PFSK-1 (cell line): Measurements from ENCODE around the gene MAP2K7.

Source experiments
- FOXP2 ChIP-seq: optimal IDR thresholded peaks from 2 replicates; pipeline ENCODE3; 2011; ENCODE audit warnings: borderline replicate concordance, control low read depth, inconsistent platforms; ENCODE audit not compliant: insufficient read depth; ENCODE audit errors: extremely low read length, extremely low read depth
- POLR2AphosphoS5 ChIP-seq: IDR thresholded peaks from 2 replicates; pipeline ENCODE4 v1.6.1; 2012; ENCODE audit warnings: low read depth, mild to moderate bottlenecking, control low read depth, low read length, moderate library complexity
- REST ChIP-seq, 2 experiments: IDR thresholded peaks; 2 replicates each; pipeline versions ENCODE4 v1.6.1 to v1.8.0; 2011 to 2012; ENCODE audit warnings: low read depth in 2 of 2, low read length in 2 of 2, control low read depth in 1 of 2, inconsistent platforms in 1 of 2, mild to moderate bottlenecking in 1 of 2, moderate library complexity in 1 of 2; ENCODE audit not compliant: insufficient read depth in 1 of 2
- SIN3A ChIP-seq: IDR thresholded peaks from 2 replicates; pipeline ENCODE4 v1.6.1; 2012; ENCODE audit warnings: mild to moderate bottlenecking, low read length, moderate library complexity, borderline replicate concordance; ENCODE audit not compliant: insufficient read depth
- TAF1 ChIP-seq: IDR thresholded peaks from 2 replicates; pipeline ENCODE4 v1.6.1; 2012; ENCODE audit warnings: low read length, control low read depth, borderline replicate concordance; ENCODE audit not compliant: insufficient read depth

The MAP2K7 gene

GRCh38 chr19:7930765-7931164 lies 27.1 kb downstream of the MAP2K7 start:
- no peak for TF ChIP-seq TAF1
- TF ChIP-seq FOXP2 = no peak
- TF ChIP-seq POLR2AphosphoS5 = no peak; the same call in 1 of the 2 replicates
- TF ChIP-seq REST (IDR thresholded peaks at IDR 0.05; ENCODE audit: insufficient read depth in 1 of 2, low read depth in 2 of 2, low read length in 2 of 2) = no peak
- no peak for TF ChIP-seq SIN3A

DNA sequence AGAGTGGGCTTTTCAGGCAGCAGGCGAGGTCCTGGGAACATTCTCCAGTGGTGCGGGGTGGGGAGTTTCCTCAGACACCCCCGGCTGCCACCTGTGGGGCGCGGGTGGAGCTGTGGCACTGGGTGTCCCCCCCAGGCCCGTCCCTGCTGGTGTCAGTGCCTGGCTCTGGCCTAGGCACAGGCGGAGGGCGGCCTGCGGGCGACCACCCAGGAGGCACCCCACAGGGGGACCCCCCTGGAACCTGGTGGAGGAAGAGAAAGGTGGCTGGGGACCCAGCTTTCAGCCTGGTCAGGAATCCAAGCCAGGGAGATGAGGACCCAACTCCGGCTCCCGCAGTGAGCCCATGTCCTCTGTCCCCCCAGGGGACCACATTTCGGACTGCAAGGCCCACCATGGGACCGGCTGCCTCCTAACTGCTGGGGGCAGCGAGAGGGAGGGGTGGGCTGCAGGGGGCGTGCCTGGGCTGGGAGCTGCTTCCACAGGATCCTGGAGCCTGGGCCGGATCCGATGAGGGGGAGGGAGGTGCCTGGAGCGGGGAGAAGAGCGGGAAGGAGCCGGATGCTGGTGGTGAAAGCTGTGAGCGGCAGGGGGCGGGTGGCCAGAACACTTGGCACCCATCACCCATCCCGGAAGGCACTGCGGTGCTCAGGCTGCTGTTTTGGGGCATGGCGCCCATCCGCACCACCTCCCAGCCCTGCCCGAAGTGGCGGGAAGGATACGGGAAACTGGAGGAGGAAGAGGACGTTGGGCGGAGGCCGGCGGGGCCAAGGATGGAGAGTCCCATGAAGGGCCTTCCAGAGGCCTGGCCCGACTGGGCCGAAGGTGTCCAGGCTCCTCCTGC lies 27.8 kb downstream of the MAP2K7 start:
- no peak for TF ChIP-seq SIN3A
- TF ChIP-seq TAF1 = no peak
- no peak for TF ChIP-seq POLR2AphosphoS5
- no peak for TF ChIP-seq REST (IDR thresholded peaks at IDR 0.05; ENCODE audit: insufficient read depth in 1 of 2, low read depth in 2 of 2, low read length in 2 of 2)
- TF ChIP-seq FOXP2 = no peak

GRCh38 chr19:7932276-7932929 lies 28.7 kb downstream of the MAP2K7 start:
- no peak for TF ChIP-seq REST (IDR thresholded peaks at IDR 0.05; ENCODE audit: insufficient read depth in 1 of 2, low read depth in 2 of 2, low read length in 2 of 2)
- TF ChIP-seq FOXP2 = no peak
- TF ChIP-seq TAF1 = no peak
- no peak for TF ChIP-seq POLR2AphosphoS5
- TF ChIP-seq SIN3A = no peak

GRCh38 chr19:7932930-7933300 lies 29.2 kb downstream of the MAP2K7 start:
- no peak for TF ChIP-seq FOXP2
- TF ChIP-seq SIN3A = no peak
- no peak for TF ChIP-seq POLR2AphosphoS5
- TF ChIP-seq REST (IDR thresholded peaks at IDR 0.05; ENCODE audit: insufficient read depth in 1 of 2, low read depth in 2 of 2, low read length in 2 of 2) = no peak
- no peak for TF ChIP-seq TAF1
